T-helper 17 cell (primary cell): ENCODE data around the gene SCARB1. TPM values are rescaled to one million over a fixed set of nuclear protein-coding genes. Genes with fewer than 3 reads are reported as not detected.

Source experiments
- ATAC-seq: fragments of 150-1000 bp; cut with Tn5 transposase; 2 replicates; pipeline ENCODE4 v1.10.0; 2021; ENCODE audit warnings: mild to moderate bottlenecking, moderate library complexity
- DNase-seq, 3 donors: peaks; one replicate each; pipeline versions ENCODE4 v3.0.0 to v3.0.0-alpha.2; 2020 to 2021
- H3K9me3 ChIP-seq: one replicate; pipeline ENCODE4 v1.7.0; 2013; ENCODE audit warnings: low read length, mild to moderate bottlenecking; ENCODE audit not compliant: control insufficient read depth, poor library complexity, severe bottlenecking
- H3K27ac Mint-ChIP-seq: one replicate; pipeline ENCODE4 v1.8.0; 2022; ENCODE audit warnings: mild to moderate bottlenecking, moderate library complexity, mixed read lengths
- H3K27me3 Mint-ChIP-seq: one replicate; pipeline ENCODE4 v1.8.0; 2022; ENCODE audit warnings: mixed read lengths
- H3K36me3 Mint-ChIP-seq: one replicate; pipeline ENCODE4 v1.8.0; 2022; ENCODE audit warnings: low read depth, mixed read lengths
- H3K4me1 Mint-ChIP-seq: one replicate; pipeline ENCODE4 v1.8.0; 2022; ENCODE audit warnings: mild to moderate bottlenecking, mixed read lengths
- H3K4me3 Mint-ChIP-seq: one replicate; pipeline ENCODE4 v1.8.0; 2022; ENCODE audit warnings: mild to moderate bottlenecking, moderate library complexity, mixed read lengths
- total RNA-seq, 4 donors: library from RNA in 2 of 4; stranded (reverse) in 2 of 4; gene quantifications; one replicate each; pipeline ENCODE4 v1.2.3 and lab custom pipeline; 2022 to 2026

The SCARB1 gene
- total RNA-seq, 2 donors from 2014 or later, result 1.3 to 1.7 TPM

DNA sequence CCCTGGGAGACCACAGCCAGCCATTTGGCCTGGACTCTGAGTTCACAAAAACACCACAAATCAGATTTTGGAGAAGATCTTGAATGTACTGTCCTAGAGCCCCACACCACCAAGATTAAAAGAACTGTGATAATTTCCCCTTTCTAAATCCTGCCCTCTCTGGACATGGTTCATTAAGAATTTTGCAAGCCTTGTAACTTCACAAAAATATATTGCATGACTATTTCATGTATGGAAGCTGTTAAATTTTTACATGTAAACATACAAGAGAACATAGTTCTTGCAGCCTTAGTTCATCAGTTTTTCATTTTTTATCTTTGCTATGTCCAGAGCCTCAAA lies 97.0 kb downstream of the SCARB1 start:
- peak overlapping the region; percentile 76 for H3K4me3 Mint-ChIP-seq
- ATAC-seq (no peak), DNase-seq (no peak)
- peaks cover 11% of the 10 kb centered on the region for H3K27me3 Mint-ChIP-seq
- no peaks in the 10 kb centered on the region for H3K9me3 ChIP-seq
- peaks cover 7% of the 10 kb centered on the region for H3K4me1 Mint-ChIP-seq
- H3K36me3 Mint-ChIP-seq, result no peaks in the 10 kb centered on the region
- peak overlapping the region; percentile 86 for H3K27ac Mint-ChIP-seq

DNA sequence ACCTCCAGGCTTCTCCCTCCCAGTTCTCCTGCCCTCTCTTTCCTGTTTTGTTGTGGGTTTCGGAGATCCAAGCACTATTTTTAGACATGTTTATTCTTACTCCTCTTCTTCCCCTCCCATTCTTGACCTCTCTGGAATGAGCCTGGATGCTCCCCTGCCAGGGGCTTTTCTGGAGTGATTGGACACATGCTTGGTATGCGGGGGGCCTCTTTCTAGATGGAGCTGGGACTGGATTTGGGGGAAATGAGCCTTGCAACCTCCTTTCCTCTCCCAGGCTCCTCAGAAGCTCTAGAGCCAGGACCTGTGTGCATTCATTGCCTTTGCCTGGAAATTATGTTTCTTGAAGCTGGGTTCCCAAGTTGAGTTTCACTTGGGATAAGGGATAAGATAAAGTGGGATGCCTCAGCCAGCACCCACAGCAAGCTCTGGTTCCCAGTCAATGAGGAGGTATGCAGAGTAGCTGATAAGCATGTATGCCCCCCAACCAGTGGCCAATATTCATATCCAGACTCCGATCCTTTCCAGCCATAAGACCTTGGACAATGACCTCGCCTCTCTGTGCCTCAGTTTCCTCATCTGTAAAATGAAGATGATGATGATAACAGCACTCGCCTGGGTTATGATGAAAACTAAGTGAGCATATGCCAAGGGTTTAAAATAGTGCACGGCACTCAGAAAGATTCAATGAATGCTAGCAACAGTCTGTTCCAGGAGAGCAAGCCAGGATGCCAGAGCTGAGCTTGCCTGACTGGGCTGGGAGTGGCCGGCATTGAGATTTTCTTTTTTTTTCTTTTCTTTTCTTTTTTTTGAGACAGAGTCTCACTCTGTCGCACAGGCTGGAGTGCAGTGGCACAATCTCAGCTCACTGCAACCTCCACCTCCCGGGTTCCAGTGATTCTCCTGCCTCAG lies 97.8 kb downstream of the SCARB1 start:
- Mint-ChIP-seq H3K36me3 (no peaks in the 10 kb centered on the region), H3K4me1 (peaks cover 6% of the 10 kb centered on the region), H3K27ac (no peak overlapping the region), H3K4me3 (no peak overlapping the region), H3K27me3 (peaks cover 13% of the 10 kb centered on the region)
- DNase-seq, result no peak
- ATAC-seq, result no peak
- H3K9me3 ChIP-seq, result no peaks in the 10 kb centered on the region

DNA sequence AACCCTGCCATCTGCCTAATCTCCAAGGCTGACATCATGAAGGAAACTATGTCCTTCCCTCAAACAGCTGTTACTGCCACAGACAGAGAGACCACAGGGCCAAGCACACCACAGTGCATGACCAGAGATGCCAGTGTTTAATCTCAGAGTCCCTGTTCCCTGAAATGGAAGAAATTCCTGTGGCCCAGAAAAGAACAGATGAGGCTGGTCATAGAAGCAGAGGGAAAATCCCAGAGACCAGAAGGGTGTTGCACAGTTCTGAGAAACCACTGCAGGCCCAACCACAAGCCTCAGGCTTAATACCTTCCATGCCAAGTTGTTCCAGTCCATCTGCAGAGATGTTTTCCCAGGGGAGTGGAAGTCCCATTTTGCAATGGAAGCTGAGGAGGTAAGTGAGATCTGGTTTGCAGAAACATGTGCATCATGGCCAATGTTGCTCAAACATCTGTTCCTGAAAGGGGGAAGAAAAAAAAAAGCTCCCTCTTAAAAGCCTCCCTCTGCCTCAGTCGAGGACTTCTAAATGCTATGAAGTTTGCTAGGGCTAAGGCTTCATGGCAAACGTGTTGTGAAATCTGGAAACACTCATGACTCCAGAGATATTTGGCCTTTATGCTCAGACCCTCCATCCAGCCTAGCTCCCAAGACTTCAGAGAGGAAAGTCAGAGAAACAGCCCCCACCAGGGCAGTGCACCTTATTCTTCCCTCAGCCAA lies 98.6 kb downstream of the SCARB1 start:
- Mint-ChIP-seq H3K36me3 (no peaks in the 10 kb centered on the region), H3K27me3 (peaks cover 21% of the 10 kb centered on the region), H3K27ac (no peak overlapping the region), H3K4me1 (peaks cover 6% of the 10 kb centered on the region), H3K4me3 (no peak overlapping the region)
- no peaks in the 10 kb centered on the region for H3K9me3 ChIP-seq
- no peak for DNase-seq
- ATAC-seq, result no peak

DNA sequence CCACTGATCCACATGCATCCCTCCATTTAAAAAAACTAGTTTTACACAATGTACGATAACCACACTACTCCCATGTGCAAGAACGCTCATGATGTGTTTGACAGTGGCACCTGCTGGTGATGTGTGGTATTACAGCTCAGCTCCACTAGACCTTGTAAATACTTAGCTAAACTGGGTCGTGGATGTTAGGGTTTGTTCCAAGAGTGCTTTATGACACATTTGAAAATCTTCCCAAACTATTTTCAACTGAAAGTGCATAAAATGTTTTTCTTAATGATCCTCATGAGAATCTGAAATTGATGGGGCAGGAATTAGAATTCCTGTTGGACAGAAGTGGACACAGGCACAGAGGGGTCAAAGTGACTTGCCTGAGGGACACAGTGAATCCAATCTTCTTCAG lies 99.2 kb downstream of the SCARB1 start:
- no peaks in the 10 kb centered on the region for H3K9me3 ChIP-seq
- Mint-ChIP-seq H3K27ac (no peak overlapping the region), H3K4me1 (peaks cover 6% of the 10 kb centered on the region), H3K36me3 (no peaks in the 10 kb centered on the region), H3K4me3 (no peak overlapping the region), H3K27me3 (peaks cover 27% of the 10 kb centered on the region)
- DNase-seq, result no peak
- ATAC-seq, result no peak

DNA sequence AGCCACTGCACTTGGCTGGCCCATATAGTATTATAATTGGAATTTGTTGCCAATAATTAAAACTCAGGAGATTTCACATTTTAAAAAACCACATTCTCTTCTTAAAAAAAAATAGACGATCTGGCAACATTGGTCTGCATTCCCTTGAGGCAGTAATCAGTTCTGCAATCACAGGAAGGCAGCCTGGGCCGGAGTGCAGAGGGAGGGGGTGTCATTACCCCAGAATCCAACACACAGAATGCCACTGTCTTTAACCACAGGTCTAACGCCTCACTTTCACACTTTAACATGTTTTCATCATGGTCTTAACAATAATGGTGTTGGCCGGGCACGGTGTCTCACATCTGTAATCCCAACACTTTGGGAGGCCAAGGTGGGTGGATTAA lies 100.1 kb downstream of the SCARB1 start:
- no peak for ATAC-seq
- H3K27ac Mint-ChIP-seq, result no peak overlapping the region
- no peaks in the 10 kb centered on the region for H3K9me3 ChIP-seq
- no peak for DNase-seq
- H3K4me3 Mint-ChIP-seq, result no peak overlapping the region
- H3K27me3 Mint-ChIP-seq, result peaks cover 34% of the 10 kb centered on the region
- no peaks in the 10 kb centered on the region for H3K36me3 Mint-ChIP-seq
- H3K4me1 Mint-ChIP-seq, result peaks cover 6% of the 10 kb centered on the region

DNA sequence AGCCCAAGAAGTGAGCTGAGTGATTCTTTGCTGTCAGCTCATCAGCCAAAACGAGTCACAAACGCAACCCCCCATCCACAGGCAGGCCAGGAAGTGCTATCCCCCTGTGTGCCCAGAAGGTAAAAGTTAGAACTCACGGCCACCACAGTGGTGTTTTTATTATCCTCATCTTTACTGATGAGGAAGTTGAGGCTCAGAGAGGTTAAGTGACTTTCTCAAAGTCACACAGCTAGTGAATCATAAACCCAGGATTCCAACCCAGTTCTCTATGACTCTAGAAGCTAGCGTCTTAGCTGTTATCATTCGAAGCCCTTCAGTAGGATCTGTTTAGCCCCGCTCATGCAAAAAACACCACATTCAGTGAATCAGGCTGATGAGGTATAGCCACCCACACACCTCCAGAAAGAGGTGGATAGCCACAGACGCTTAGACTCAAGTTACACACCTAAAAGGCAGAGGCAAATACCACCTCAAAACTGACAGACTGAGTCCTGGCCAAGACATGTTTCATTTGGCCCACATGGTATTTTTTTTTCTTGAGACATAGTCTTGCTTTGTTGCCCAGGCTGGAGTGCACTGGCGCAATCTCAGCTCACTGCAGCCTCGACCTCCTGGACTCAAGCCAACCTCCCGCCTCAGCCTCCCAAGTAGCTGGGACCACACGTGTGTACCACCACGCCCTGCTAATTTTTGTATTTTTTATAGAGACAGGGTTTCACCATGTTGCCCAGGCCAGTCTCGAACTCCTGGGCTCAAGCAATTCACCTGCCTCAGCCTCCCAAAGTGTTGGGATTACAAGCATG lies 100.7 kb downstream of the SCARB1 start:
- H3K9me3 ChIP-seq, result no peaks in the 10 kb centered on the region
- ATAC-seq (no peak), DNase-seq (no peak)
- Mint-ChIP-seq H3K4me3 (no peak overlapping the region), H3K27ac (no peak overlapping the region), H3K36me3 (no peaks in the 10 kb centered on the region), H3K27me3 (peaks cover 34% of the 10 kb centered on the region), H3K4me1 (peaks cover 6% of the 10 kb centered on the region)

DNA sequence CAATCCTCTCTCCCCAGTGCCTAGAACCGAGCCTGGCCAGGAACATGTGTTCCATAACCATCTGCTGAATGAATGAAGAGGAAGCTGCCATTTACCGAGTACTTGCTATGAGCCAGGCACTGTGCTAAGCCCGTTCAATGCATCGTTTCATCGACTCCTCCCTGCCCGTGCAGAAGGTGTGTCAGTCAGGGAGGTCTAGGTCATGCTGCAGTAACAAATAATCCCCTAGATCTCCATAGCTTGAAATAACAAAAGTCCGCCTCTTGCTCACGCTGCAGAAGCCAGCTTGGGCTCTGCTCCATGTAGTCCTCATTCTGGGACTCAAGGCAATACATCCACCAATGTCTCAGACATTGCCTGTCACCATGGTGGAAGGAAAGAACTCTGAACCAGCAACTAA lies 101.3 kb downstream of the SCARB1 start:
- DNase-seq, result no peak
- peaks cover 40% of the 10 kb centered on the region for H3K27me3 Mint-ChIP-seq
- H3K4me1 Mint-ChIP-seq, result peaks cover 6% of the 10 kb centered on the region
- no peaks in the 10 kb centered on the region for H3K9me3 ChIP-seq
- peaks cover 3% of the 10 kb centered on the region for H3K36me3 Mint-ChIP-seq
- H3K27ac Mint-ChIP-seq, result no peak overlapping the region
- no peak overlapping the region for H3K4me3 Mint-ChIP-seq
- no peak for ATAC-seq

DNA sequence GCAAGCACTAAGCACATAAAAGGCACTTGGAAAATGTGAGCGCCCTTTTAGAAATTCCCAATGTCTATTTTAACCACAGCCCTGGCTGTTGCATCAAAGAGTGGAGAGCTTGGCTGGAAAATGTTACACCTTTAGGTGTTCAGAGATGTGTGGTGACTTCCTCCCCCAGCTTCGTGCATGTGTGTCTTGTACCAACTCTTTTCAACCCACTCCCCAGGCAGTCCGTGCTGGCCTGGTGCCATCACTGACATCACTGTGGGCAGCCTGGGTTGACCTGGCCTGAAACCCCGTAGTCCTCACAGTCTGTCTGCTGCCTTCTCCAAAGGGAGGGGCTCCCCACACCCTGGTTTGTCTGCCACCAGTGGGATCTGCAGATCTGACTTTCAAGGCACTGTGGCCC lies 101.8 kb downstream of the SCARB1 start:
- Mint-ChIP-seq H3K27me3 (peaks cover 40% of the 10 kb centered on the region), H3K4me3 (no peak overlapping the region), H3K4me1 (peaks cover 1% of the 10 kb centered on the region), H3K27ac (no peak overlapping the region), H3K36me3 (peaks cover 3% of the 10 kb centered on the region)
- ATAC-seq (no peak), DNase-seq (no peak)
- no peaks in the 10 kb centered on the region for H3K9me3 ChIP-seq

DNA sequence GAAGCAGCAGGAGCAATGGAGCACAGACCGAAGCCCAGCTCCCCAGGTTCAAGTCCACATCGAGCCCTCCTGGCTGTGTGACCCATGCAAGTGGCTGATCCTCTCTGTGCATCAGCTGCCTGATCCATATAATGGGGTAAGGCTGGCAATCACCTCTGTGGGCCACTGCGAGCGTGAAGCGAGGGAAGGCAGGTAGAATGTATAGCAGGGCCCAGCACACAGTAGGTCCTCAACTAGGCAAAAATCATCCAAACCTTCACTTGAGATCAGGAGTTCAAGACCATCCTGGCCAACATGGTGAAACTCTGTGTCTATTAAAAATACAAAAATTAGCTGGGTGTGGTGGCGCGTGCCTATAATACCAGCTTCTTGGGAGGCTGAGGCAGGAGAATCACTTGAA lies 102.6 kb downstream of the SCARB1 start:
- Mint-ChIP-seq H3K36me3 (peaks cover 3% of the 10 kb centered on the region), H3K27ac (no peak overlapping the region), H3K4me3 (no peak overlapping the region), H3K4me1 (no peaks in the 10 kb centered on the region), H3K27me3 (peaks cover 40% of the 10 kb centered on the region)
- no peaks in the 10 kb centered on the region for H3K9me3 ChIP-seq
- DNase-seq (no peak), ATAC-seq (no peak)

DNA sequence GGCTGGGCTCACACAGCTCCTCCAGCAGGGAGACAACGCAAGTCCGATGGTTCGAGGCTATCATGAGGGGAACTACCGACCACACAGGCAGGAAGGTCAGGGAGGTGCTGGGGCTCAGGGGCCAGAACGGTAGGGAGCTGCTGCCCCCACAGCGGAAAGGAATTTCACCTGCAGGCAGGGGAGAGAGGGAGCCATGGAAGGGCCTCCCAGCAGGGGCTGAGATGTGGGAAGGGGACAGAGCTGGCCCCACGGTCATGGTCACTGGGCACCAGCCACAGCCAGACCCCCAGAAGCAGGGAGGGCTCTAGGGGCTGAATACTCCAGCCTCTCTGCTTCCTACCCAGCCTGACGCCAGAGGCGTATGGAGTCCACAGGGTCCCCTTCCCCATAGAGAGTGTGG lies 103.1 kb downstream of the SCARB1 start:
- Mint-ChIP-seq H3K27me3 (peaks cover 42% of the 10 kb centered on the region), H3K4me1 (no peaks in the 10 kb centered on the region), H3K27ac (no peak overlapping the region), H3K4me3 (no peak overlapping the region), H3K36me3 (peaks cover 3% of the 10 kb centered on the region)
- H3K9me3 ChIP-seq, result no peaks in the 10 kb centered on the region
- DNase-seq (no peak), ATAC-seq (no peak)

DNA sequence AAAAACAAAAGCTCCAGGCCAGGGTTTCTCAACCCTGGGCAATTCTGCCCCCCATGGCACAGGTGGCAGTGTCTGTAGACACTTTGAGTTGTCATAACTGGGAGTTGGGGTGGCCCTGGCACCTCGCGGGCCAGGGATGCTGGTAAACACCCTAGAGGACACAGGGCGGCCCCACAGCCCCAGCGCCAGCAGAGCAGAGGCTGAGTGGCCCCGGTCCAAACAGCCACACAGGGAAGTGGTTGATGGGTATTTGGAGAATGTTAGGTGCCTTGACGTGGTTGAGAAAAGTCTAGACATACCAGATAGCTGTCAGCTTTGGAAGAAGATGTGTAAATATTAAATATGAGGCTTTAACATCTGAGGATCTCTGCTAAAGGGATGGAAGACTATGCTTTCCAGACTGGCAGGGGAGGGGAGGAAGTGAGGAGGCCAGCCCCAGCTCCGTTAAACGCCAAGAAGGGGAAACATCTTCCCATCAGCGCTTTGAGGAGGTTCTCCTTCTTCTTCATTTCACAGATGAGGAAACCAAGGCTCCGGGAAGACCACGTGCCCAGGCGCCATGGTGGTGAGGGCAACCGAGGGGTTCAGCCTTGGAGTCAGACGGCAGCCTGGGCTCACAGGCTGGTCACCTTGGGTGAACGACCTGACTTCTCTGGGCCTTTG lies 103.7 kb downstream of the SCARB1 start:
- Mint-ChIP-seq H3K27ac (no peak overlapping the region), H3K4me1 (peaks cover 2% of the 10 kb centered on the region), H3K4me3 (no peak overlapping the region), H3K27me3 (peaks cover 48% of the 10 kb centered on the region), H3K36me3 (peaks cover 3% of the 10 kb centered on the region)
- DNase-seq, result no peak
- H3K9me3 ChIP-seq, result no peaks in the 10 kb centered on the region
- no peak for ATAC-seq

DNA sequence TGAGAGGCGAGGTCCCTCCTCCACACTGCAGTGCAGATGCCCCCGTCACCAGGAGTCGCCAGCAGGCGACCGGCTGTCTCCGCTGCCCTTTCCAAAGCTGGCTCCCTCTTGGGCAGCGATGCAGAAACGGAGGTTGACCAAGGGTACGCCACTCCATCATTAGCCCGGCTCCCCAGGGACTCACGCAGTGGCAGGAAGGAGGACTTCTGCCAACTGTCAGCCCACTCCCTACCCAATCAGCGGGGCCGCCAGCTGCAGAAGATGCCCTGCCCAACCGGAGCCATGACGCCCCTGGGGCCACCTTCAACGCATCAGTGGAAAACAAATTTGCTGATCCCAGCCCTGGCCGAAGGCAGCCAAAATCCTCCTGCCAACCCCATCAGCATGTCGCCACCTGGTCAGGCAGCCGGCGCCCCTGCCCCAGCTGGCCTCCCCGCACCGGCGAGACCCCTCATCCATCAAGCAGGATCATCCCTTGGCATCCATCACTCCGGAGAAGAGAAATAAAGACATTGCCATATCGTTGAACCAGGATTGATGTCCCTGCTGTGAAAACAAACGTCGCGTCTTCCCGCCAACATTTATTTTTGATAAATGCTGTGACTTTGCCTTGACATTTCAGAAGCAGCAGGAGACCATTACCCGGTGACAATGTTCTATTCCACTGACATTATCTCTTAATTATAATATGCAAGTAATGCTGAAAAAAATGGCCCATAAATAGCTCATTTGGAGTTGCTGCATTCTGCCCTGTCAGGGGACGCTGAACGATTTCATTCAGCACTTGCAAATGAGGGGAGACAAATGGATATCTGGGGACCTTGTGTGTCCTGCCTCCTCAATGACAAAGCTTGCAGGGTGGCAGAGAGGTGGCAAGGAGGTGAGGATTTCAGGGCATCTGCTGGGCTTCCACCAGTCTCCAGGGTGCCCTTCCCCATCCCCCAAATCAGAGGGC lies 105.1 kb downstream of the SCARB1 start:
- Mint-ChIP-seq H3K4me1 (peaks cover 2% of the 10 kb centered on the region), H3K27ac (no peak overlapping the region), H3K4me3 (no peak overlapping the region), H3K27me3 (peaks cover 48% of the 10 kb centered on the region), H3K36me3 (peaks cover 3% of the 10 kb centered on the region)
- DNase-seq, result no peak
- no peaks in the 10 kb centered on the region for H3K9me3 ChIP-seq
- ATAC-seq, result no peak
